ENCODE data around the gene TEDC1. TPM values are rescaled to one million over a fixed set of nuclear protein-coding genes. Genes with fewer than 3 reads are reported as not detected.
A peak's percentile ranks its signal among the peaks of the same experiment; 100 is the strongest.

The TEDC1 gene
- total RNA-seq, 1 donor, result 29.1 TPM

GRCh38 chr14:105508601-105509000 lies 17.6 kb downstream of the TEDC1 start:
- no peak for DNase-seq (ENCODE audit: low read depth in 2 of 3, low spot score in 2 of 3)

- no peak for DNase-seq (ENCODE audit: low read depth in 2 of 3, low spot score in 2 of 3)
Observed at GRCh38 chr14:105517096-105517495, 26.1 kb downstream of the TEDC1 start.

GRCh38 chr14:105519946-105520698 lies 29.1 kb downstream of the TEDC1 start:
- DNase-seq (ENCODE audit: low read depth in 2 of 3, low spot score in 2 of 3), result no peak

- no peak for DNase-seq (ENCODE audit: low read depth in 2 of 3, low spot score in 2 of 3)
Observed at GRCh38 chr14:105525326-105525725, 34.3 kb downstream of the TEDC1 start.

- no peak for DNase-seq (ENCODE audit: low read depth in 2 of 3, low spot score in 2 of 3)
Observed at GRCh38 chr14:105525861-105526775, 35.1 kb downstream of the TEDC1 start, which contains the start of gene TMEM121. Gene TMEM121, plus strand, starts transcription at chr14:105526583. Its CDS starts 2,252 bp downstream, at chr14:105528835.

GRCh38 chr14:105526776-105527380 lies 35.8 kb downstream of the TEDC1 start:
- DNase-seq (ENCODE audit: low read depth in 2 of 3, low spot score in 2 of 3), result no peak

GRCh38 chr14:105527381-105527825 lies 36.4 kb downstream of the TEDC1 start:
- DNase-seq (ENCODE audit: low read depth in 2 of 3, low spot score in 2 of 3), result no peak

GRCh38 chr14:105527826-105528585 lies 37.0 kb downstream of the TEDC1 start:
- peak; percentile 71 to 75 (median 74) for DNase-seq (ENCODE audit: low read depth in 2 of 3, low spot score in 2 of 3)

- no peak for DNase-seq (ENCODE audit: low read depth in 2 of 3, low spot score in 2 of 3)
Observed at GRCh38 chr14:105528586-105529318, 37.7 kb downstream of the TEDC1 start.

GRCh38 chr14:105529319-105529568 lies 38.2 kb downstream of the TEDC1 start:
- no peak for DNase-seq (ENCODE audit: low read depth in 2 of 3, low spot score in 2 of 3)

- no peak for DNase-seq (ENCODE audit: low read depth in 2 of 3, low spot score in 2 of 3)
Observed at GRCh38 chr14:105529569-105530284, 38.7 kb downstream of the TEDC1 start.

- DNase-seq (ENCODE audit: low read depth in 2 of 3, low spot score in 2 of 3), result no peak
Observed at GRCh38 chr14:105530285-105531087, 39.4 kb downstream of the TEDC1 start.

GRCh38 chr14:105531088-105531893 lies 40.2 kb downstream of the TEDC1 start:
- DNase-seq (ENCODE audit: low read depth in 2 of 3, low spot score in 2 of 3), result no peak

GRCh38 chr14:105531894-105532623 lies 41.0 kb downstream of the TEDC1 start:
- DNase-seq (ENCODE audit: low read depth in 2 of 3, low spot score in 2 of 3), result no peak

GRCh38 chr14:105532735-105533141 lies 41.7 kb downstream of the TEDC1 start:
- DNase-seq (ENCODE audit: low read depth in 2 of 3, low spot score in 2 of 3), result no peak

GRCh38 chr14:105533391-105533790 lies 42.3 kb downstream of the TEDC1 start:
- DNase-seq (ENCODE audit: low read depth in 2 of 3, low spot score in 2 of 3), result no peak
